HG03439 (cell line): Measurements from ENCODE around the gene TMC6.
"Not testable (repeated sequence)": the region's sequence is repeated elsewhere in the genome, so short reads cannot be mapped to it uniquely, and the experiment has no call there.

Experiments used
- ATAC-seq: cut with Tn5 transposase; IDR thresholded peaks from one replicate; pipeline ENCODE4 v1.9.1; 2021; ENCODE audit warnings: mild to moderate bottlenecking, moderate library complexity; ENCODE audit not compliant: unreplicated experiment

The TMC6 gene

DNA sequence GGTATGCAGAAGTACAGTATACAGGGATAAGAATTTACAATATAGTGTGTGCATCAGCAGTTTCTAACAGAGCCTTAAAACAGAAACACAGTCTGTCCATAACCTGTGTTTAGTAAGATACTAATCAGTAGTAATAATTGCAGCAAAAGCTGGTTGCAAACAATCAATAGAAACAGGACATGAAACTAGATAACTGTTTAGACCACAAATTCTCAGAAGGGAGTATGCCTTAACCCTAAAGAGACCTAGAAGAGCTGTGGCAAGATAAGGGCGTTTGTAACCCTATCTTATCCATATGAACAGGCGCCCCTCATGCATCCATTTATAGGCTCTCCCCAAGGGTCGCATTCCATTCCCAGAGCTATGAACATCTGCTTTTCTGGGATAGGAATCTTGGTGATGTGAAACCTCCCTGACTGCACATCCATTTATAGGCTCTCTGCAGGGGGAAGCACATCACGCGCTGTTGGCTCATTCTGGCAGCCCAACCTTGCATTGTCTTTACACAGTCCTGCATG is 46.1 kb downstream of the TMC6 start:
- not testable (repeated sequence) for ATAC-seq

DNA sequence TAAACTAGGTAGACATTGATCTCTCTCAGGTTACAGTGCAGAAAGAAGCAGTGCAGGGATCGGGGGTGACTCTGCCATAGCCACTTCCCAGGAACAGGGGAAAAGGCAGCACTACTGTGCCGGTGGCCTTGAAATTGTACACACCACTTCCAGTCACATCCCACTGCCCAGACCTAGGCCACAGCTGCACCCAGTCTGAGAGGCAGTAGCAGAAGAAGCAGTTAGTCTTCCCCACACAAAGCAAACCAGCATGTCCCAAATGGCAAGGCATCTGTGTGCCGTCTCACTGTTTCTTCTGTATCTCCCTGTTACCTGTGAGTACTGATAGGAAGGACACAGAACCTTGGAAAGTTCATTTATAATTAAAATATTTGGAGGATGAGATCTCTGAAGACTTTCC is 47.0 kb downstream of the TMC6 start:
- ATAC-seq, result no peak

DNA sequence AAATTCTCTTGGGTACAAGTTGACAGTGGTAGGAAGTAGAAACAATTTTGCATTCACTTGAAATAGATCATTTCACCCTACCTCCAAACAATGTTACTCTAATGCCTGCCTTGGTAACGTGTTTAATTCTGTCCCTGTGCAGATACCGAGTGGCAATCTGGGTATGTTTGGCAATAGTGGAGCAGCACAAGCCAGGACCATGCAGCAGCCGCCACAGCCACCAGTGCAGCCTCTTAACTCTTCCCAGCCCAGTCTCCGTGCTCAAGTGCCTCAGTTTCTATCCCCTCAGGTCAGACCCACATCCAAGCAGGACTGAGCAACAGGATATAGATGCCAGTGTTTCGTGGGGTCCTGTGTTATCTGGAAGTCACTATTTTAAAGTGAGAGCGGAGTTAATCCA is 49.3 kb downstream of the TMC6 start:
- no peak for ATAC-seq

DNA sequence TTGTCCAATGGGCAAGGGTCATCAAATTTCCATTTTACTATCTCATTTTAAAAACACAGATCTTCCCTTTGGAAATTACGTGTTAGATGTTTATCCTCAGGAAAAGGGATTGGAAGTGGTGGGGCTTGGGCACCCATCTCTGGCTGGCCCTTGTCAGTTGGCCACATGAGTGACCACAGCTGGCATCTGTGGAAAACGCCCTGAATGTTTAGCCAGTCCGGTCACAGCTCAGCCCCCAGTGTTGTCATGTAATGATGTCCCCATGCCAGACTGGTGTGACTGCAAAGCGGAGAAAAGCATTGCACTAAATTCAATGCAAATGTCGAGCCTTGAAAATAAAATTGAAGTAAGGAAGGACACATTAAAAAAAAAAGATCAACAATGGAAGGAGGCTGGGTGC is 53.0 kb downstream of the TMC6 start:
- no peak for ATAC-seq

DNA sequence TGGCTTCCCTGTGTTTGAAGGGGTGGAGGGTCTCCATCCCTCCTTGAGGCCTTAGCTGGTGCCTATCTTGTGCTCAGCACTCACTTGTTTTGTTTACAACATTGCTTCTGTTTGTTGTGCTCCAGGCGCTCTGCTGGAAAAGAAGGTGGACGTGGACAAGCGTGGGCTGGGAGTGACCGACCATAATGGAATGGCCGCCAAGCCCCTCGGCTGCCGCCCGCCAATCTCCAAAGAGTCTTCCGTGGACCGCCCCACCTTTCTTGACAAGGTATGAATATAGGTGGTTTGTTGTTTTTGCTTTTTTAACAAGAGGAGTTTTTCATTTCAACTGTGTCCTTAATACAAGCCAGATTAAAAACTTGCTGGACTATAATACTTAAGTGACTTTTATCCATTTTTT is 53.5 kb downstream of the TMC6 start:
- ATAC-seq, result no peak

DNA sequence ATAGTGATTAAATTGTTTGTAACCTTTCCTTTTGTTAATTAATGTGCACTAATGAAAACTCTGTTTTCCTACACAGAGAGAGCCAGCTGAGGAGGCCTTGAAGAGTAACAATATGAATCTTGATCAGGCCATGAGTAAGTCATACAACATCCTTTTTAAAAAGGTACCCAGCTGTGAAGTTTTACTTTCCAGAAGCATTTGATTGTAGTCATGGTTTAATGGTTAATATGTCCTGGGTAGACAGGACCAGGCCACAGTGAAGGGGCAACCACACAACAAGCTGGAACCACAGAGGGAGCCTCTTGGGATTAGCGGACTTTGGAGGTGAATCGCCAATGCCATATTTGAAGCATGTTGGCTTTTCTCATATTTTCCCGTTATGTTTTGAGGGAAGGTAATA is 55.6 kb downstream of the TMC6 start:
- ATAC-seq, result no peak

DNA sequence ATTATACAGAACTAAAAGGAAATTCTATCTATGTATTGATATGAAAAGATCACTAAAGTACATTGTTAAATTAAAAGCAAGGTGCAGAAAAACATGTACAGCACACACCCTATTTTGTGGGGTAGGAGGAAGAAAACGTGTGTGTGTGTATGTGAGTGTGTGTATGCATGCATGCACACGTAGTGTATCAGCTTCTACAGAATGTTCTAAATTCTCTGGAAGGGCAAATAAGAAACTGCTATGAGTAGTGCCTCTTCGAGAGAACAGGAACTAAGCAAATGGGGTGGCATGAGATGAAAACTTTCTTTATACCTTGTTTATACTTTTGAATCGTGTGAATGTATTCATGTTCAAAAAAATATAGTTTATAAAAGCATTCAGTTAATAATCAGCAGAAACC is 58.9 kb downstream of the TMC6 start:
- no peak for ATAC-seq

DNA sequence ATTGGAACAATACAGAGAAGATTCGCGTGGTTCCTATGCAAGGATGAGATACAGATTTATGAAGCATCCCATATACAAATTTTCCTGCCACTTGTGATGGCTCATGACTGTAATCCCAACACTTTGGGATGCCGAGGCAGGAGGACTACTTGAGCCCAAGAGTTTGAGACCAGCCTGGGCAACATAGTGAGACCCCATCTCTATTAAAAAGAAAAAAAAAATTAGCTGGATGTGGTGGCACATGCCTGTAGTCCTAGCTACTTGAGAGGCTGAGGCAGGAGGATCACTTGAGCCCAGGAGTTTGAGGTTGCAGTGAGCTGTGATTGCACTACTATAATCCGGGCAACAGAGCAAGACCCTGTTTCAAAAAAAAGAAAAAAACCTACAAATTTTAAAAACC is 61.6 kb downstream of the TMC6 start:
- not testable (repeated sequence) for ATAC-seq

DNA sequence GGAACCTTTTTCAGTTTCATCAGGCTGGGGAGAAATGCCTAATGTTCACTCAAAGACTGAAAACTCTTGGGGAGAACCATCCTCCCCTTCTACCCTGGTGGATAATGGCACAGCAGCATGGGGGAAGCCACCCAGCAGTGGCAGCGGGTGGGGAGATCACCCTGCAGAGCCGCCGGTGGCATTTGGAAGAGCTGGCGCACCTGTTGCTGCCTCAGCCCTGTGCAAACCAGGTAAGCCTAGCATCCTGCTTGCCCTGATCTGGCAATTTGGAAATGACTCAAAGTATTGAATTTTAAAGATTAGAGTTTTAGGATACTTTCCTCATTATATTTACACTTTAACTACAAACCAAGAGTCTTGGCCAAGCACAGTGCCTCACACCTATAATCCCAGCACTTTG is 63.8 kb downstream of the TMC6 start:
- no peak for ATAC-seq

DNA sequence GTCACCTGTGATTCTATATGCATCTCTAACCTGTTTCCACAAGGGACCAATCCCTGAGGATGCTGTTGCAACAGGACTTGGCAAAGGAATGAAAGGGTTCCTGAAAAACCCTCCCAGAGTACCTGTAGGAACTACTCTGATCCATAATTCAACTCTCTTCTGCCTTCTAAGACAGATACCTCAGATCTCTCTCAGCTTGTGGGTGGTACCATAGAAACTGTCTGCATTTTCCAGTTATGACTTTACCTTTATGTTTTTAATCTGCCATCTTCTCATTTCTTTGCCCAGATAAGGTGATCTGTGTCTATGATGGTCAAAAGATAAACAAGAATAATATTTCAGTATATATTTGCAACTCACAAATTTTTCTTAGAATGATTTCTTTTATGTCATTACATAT is 65.1 kb downstream of the TMC6 start:
- ATAC-seq, result no peak

DNA sequence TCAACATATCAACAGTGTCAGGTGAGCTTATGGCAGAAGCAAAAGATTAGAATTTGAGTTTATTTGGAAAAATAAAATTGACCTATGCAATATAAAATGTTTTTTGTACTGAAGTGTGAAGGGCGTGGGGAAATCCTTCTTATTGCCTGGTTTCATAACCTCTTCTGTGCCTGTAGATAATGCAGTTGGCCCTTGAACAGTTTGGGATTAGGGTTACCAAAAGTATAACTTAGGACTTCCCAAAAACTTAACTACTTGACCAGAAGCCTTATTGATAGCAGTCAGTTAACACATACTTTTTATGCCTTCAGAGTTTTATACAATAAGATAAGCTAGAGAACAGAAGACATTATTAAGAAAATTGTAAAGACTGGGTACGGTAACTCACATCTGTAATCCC is 66.0 kb downstream of the TMC6 start:
- no peak for ATAC-seq
